NCI-H2196 treated with DMSO at 0.1 percent for 48 hours (cell line): ENCODE data around the gene IGF2BP2.
"Not testable (repeated sequence)": the region's sequence is repeated elsewhere in the genome, so short reads cannot be mapped to it uniquely, and the experiment has no call there.

Experiments
- DNase-seq: peaks from one replicate; lab custom pipeline; 2025; ENCODE audit not compliant: unreplicated experiment; lab: John Stamatoyannopoulos, UW

Gene IGF2BP2

DNA sequence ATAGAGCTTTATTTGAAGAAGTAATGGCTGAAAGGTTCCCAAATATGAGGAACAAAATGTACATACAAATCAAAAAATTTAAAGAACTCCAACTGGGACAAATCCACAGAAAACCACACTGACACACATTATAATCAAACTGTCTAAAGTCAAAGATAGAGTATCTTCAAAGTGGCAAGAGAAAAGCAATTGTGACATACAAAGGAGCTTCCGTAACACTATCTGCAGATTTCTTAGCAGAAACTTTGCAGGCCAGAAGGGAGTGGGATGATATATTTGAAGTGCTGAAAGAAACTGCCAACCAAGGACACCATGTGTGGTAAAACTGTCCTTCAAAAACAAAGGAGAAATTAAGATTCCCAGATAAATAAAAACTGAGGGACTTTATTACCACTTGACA lies 146.8 kb downstream of the IGF2BP2 start:
- DNase-seq: no peak

DNA sequence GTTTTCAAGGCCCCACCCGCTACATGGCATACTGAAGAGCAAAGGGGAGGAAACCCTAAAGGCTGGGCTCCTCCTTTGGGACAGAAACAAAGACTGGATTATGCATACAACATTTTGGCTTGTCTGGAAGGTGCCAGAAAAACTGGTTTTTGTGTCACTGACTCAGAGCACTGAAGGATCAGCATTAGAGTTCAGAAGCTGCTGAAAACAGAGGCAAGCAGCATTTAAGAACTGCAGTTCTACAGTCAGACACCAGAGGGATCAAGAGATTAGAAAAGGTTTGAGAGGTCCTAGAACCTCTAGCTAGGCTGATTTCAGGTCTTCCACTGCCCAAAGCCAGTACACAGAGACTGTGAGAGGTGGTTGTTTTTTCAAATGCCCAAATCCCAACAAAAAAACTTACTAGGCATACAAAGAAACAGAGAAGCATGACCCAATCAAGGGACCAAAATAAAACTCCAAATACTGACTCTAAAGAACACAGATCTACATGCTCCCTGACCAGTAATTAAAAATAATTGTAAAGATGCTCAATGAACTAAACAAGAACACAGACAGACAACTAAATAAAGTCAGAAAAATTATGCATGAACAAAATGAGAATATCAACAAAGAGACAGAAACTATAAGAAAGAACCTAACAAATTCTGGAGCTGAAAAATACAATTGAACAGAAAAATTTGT lies 147.6 kb downstream of the IGF2BP2 start:
- DNase-seq: peak; percentile 54

DNA sequence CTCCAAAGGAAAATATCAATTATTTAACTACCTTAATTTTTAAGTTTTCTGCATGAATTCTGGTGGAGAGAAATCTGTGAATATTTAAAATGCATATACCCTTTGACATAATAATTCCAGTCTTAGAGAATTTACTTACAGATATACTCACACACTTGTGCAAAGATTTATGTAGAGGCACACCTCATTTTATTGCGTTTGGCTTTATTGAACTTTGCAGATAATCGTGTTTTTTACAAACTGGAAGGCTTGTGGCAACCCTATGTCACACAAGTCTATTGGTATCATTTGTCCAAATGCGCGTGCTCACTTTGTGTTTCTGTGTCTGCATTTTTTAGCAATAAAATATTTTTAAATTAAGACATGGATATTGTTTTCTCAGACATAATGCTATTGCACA lies 157.3 kb downstream of the IGF2BP2 start:
- no peak for DNase-seq

DNA sequence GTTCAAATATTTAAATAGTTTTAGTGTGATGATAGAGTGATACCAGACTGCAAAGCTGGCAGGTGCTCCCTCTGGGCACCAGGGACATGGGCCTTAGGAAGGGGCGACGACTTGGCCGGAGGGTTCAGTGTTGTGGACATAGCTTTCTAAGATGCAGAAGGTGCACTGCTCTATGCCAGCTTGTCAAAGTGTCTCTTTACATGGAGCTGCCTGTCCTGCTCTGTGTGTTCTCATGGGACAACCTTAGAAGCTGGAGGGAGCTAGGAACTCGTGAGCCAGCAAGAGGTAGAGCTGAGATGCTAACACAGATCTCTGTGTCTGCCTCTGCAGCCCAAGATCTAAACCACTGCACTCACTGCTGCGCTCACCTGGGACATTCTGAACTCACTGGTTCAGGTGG lies 160.9 kb downstream of the IGF2BP2 start:
- no peak for DNase-seq

DNA sequence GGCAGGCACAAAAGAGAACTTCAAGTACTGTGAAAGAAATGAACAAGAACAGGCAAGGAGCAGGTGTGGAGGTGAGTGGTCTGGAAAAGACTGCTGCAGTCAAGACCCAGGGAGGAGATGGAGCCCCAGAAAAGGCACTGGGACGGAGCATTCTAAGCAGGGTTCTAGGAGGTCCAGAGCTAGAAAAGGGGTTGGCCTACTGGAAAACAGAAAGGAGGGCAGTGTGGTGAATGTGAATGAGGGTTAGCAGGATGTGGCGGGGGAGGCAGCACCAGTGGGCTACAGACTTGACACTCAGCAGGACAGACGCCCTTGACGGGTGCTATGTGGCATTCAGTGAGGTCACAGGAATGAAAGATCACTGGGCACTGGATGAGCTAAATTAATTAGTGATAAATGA lies 163.1 kb downstream of the IGF2BP2 start:
- DNase-seq: no peak

DNA sequence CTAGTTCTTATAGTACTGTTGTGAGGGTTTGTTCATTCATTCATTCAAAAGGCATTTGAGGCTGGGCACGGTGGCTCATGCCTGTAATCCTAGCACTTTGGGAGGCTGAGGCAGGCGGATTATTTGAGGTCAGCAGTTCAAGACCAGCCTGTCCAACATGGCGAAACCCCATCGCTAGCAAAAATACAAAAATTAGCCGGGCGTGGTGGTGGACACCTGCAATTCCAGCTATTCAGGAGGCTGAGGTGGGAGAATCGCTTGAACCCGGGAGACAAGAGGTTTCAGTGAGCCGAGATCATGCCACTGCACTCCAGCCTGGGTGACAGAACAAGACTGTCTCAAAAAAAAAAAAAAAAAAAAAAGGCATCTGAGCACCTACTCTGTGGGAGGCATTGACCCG lies 163.5 kb downstream of the IGF2BP2 start:
- DNase-seq: not testable (repeated sequence)

DNA sequence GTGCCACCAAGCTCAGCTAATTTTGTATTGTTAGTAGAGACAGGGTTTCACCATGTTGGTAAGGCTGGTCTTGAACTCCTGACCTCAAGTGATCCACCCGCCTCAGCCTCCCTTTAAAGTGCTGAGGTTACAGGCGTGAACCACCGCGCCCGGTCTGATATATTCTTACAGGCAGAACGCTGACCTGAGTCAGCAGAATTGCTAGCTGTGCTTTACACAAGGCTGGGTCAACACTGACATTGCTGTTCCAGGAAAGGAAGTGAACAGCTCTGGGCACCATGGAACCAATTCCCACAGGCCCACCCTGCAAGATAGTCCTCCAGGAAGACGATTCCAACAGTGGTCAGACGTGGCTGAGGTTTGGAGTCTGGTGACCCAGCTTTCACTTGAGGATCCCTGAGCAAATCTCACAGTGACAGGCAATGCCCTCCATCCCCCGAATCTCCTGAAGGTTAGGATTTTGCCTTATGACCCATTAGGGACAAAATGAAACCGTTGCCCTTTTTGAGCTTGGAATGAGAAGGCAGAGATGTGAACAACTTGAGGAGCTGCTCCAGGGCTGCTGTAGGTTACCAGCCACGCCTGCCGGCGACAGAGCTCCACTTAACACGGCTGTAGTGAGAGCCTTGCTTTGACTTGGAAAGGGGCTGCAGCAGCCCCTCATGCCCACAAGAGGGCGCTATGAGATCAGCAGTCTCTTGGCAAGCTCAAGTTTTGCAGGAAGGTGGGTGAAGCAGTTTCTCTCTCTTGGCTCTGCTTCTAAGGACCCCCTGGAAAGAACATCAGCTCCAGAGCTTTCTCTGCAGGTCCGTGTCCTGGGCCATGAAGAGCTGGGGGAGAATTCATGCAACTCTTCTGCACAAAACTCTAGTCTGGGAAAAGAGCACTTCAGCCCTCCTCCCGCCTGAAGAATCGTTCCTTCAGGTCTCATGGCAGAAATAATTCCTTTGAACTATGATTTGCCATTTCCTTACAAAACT lies 164.6 kb downstream of the IGF2BP2 start:
- peak; percentile 93 for DNase-seq

DNA sequence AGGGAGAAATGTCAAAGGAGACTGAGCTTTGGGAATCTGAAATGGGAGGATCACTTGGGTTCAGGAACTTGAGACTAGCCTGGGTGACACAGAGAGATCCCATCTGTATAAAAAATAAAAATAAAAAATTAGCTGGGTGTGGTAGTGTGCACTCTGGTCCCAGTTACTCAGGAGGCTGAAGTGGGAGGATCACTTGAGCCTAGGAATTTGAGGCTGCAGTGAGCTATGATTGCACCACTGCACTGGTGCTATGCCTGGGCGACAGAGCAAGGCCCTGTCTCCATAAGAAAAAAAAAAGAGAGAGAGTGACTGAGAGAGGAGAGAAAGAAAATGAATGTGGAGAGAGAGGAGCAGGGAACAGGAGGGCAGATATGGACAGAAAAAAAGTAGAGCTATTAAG lies 165.9 kb downstream of the IGF2BP2 start:
- DNase-seq: no peak

DNA sequence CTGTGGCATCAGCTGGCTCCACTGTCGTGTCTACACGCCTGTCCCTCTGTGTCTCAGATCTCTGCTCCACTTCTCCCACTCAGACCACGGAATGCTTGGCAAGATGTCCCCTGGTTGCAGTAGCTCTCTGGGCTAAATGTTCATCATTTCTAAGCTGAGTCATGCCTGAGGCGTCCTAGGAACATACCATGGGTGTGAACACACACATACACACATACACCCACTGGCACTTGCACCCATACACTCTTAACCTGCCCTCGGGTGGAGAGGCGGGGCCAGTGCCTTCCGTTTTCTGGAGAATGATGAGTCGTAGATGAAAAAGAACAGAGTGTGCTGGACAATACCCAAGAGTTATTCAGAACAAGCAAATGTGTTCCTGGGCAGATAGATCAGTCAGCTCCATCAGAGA lies 166.3 kb downstream of the IGF2BP2 start:
- no peak for DNase-seq

DNA sequence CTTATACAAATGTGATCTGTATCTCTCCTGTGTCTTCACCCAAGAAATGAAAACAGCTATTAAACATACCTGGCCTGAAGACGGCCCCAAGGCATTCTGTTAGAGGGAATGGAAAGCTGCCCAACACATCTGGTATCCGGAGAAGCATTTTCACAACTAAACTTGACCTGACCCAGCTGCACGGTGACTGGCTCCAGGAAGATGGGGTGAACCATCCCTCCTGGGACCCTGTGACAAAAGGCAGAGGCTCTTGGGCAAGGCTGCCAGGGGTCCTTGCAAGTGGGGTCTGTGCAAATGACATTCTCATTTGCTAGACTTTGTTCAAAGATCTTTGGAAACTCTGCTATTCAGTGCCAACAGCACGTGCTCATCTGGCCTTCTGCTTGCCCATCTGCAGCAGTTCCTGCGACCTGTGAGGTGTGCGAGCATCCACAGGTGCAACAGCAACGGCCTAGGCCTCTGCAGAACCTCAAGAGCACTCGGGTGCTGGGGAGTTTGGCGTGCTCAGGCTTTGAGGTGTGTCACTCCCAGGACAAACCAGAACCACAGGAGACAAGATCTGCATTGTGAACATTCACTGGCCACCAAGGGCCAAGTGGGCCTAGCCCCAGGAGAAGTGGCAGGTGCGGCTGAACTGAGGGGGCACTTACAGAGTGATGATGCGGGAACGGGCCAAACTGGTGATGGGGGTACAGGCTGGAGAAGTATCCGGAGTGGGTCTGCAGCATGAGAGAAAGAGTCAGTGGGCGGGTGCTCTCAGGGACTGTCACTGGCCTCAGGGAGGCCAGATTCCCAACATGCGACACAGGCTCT lies 166.9 kb downstream of the IGF2BP2 start:
- DNase-seq: no peak

DNA sequence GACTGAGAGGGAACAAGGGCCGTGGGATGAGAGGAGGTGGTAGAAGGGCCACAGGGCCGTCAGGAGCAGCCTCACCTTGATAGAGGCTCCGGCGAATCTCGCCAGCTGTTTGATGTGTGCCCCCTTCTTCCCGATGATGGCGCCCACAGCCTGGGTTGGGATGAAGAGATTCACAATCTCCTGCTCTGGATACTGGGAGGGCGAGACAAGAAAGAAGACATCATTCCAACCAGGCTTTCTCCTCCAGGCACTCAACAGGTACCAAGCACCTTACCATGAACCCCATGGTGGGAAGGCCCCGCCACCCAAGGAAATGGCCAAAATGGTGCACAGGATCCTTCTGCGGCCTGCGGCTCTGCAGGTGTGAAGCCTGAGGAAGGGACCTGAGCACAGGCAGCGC lies 167.6 kb downstream of the IGF2BP2 start:
- DNase-seq: no peak

DNA sequence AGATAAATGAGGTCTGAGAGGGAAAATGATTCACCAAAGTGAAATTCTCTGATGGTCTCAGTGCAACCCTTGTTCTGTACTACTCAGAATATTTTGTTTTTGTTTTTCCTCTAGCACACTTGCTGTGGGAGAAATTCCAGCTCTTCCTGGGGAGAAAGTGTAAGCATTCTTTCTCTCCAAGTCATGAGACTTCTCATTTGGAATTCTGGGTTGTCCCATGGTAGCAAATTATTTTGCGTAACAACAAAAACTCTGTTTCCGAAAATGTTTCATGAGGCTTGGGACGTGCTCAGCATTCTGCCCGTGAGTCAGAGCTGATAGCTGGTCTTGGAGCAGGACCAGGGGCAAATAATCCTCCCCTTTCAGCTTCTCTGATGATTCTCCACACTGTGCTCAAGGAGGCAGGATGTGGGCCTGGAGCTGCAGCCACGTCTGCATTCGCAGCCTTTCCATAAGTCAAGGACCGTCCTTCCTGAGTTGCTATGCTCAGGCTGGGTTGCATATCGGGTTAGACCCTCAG lies 168.5 kb downstream of the IGF2BP2 start:
- no peak for DNase-seq

DNA sequence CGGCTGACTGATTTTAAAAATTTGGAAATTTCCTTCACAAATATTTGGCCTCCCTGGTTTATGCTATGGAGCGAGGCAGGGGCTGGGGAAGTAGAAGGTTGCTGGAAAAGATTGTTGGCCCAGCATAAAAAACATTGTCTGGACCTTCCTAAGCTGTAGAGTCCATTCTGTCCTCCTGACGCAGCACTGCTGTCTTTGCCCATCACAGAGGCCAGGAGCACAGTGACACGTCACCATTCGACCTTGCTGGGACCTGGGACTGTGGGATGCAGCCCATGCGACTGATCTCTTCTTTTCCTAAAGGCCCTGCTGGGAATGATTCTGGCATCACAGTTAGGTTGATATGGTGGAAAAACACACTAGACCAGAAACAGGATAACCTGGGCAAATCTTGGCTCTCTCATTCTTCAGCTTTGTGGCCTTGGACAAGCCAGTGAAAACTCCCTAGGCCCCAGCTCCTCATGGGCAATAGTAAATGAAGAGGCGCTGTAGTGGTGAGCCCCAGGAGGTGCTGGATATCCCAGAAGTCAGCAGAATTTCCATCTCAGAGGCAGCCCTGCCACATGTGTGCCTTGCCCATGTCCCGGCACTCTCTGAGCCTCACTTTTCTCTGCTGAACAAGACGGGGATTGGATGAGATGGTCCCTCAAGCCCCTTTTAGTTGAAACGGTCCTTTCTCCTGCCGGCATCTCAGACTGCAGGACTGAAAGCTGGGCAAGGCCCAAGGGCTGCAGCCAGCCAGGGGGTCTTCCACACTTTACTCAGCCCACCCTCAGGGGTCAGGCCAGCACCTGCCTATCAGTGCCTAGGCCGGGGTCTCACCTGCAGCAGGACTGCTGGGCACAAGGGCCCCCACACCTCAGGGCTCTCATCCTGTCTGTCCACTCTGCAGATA lies 169.2 kb downstream of the IGF2BP2 start:
- no peak for DNase-seq

DNA sequence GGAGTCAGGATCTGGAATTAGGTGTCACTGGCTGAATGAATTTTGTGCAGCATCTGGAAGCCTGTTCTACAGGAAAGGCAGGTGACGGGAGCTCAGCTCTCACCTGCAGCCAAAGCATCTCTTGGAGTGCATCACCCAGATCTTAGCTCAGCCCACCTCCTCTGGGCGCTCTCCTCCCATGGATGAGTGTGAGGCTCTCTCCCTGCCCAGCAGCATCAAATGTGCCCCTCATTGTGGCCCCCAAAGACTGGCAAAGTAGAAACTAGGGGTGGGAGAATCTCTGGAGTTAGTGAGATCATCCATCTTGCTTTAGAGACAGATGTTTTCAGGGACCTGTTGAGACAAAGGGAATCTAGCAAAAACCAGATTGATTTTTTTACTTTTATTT lies 170.1 kb downstream of the IGF2BP2 start:
- no peak for DNase-seq

DNA sequence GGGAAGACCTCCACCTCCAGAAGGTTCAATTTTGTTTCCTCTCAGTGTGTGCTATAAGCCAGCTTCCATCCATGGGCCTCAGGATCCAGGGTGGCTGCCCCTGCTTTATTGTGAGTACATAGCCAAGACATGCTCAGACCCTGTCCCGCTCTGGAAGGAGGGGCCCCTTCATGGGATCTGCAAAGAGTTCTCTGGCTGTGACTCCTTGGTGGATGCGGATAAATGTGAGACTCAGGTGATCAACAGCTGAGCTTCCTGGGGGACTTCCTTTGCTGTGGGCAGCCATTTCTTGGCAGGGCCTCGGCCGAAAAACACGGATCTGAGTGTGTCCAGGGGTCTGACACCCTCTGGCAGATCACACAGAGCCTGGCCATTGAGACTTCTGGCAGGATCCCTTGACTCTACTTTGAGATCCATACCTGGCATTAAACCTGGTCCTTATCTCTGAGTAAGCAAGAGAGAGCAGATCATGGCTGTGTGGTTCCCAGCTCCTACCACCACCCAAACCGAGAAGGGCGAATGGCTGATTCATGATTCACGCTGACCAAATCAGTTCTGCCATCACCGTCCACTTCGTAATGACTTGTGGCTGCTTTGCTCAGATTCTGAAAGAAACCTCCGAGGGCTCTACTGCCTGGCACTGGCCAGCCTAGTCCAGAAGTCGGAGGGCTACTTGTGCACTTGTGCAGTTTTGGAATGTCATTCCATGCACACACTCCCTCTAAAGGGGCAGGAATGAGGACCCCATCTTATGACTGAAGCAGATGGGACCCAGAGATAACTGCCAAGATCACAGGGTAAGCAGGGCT lies 170.7 kb downstream of the IGF2BP2 start:
- DNase-seq: no peak

DNA sequence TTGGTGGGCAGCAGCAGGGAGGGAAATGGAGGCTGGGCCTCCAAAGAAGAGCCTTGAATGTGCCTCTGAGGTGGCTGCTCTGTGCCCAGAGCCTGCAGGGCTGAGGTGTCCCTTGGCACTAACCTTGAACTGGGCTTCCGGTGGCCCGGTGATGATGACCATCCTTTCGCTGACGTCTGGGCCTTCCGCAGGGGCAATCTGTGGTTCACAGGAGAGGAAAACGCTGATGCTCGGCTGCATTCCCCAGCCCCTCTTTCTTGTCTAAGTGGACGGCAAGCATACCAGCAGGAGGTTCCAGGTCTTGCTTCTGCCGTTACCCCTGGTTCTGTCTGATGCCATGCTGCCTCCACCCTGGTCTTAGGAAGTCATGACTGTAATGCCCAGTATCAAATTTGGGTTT lies 172.9 kb downstream of the IGF2BP2 start:
- no peak for DNase-seq

DNA sequence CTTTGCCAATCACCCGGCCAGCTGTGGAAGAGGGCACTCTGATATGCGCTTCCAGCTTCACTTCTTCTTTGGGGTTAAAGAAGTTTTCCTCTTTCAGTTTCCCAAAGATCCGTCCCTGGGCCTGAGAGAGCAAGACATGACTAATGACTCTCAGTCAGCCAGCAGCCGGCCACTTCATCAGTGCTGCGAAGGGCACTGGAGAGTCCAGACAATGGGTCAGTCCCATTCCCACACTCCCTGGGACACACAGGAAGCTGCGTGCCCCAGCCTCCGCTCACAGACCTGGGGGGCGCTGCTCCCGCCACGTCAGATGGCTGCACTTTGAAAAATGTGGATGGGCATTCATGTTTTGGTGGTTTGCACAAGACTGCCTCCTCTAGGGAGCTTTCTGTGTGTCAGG lies 175.4 kb downstream of the IGF2BP2 start:
- DNase-seq: no peak

DNA sequence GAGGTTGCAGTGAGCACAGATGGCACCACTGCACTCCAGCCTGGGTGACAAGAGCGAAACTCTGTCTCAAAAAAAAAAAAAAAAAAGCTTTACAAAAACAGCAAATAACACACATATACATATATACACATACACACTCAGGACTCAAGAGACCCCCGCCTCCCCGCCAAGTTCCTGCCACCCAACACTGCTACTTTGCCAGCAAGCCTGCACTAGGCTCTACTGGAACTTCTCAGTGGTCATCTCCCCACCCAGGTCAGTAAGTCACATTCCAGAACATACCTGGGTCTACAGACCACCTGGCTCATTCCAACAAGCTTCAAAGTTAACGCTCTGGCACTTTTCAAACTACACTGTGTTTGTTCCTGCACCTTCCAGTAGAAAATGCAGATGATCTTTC lies 176.4 kb downstream of the IGF2BP2 start:
- no peak for DNase-seq

DNA sequence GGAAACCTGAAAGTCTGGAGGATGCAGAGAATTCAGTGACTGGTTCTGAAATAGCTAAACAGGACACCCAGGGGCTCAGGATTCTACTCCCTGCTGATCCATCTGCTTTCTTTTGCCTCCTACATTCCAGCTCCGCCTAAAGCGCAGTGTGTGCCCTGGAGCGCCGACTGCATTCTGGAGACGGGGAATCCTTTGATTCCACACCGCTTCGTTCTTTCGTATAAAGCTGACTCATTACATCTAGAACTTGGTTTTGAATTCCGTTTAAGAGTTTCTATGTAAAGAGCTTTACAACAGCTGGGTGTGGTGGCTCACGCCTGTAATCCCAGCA lies 177.0 kb downstream of the IGF2BP2 start:
- no peak for DNase-seq
